Frontal cortex (tissue), 4 donors: ENCODE data around the gene TNS1. TPM values are rescaled to one million over a fixed set of nuclear protein-coding genes. Genes with fewer than 3 reads are reported as not detected.

ENCODE experiments used
- DNase-seq, 2 donors: peaks; one replicate each; pipeline ENCODE4 v3.0.0; 2012; ENCODE audit warnings: low spot score in 2 of 2
- FAIRE-seq: peaks from 2 replicates; lab custom pipeline; 2012; peaks lifted over from hg19 to GRCh38; lab: Jason Lieb, UNC
- total RNA-seq: library from RNA; depleted of rRNA; stranded (reverse); fragments of >200 nt; gene quantifications from one replicate; pipeline ENCODE4 v1.2.3, GENCODE V29; 2014
- donor health status: control.
- donor health status: control.
- donor health status: control.

Gene TNS1
- total RNA-seq, 1 donor from 2014 or later: 3.7 TPM

DNA sequence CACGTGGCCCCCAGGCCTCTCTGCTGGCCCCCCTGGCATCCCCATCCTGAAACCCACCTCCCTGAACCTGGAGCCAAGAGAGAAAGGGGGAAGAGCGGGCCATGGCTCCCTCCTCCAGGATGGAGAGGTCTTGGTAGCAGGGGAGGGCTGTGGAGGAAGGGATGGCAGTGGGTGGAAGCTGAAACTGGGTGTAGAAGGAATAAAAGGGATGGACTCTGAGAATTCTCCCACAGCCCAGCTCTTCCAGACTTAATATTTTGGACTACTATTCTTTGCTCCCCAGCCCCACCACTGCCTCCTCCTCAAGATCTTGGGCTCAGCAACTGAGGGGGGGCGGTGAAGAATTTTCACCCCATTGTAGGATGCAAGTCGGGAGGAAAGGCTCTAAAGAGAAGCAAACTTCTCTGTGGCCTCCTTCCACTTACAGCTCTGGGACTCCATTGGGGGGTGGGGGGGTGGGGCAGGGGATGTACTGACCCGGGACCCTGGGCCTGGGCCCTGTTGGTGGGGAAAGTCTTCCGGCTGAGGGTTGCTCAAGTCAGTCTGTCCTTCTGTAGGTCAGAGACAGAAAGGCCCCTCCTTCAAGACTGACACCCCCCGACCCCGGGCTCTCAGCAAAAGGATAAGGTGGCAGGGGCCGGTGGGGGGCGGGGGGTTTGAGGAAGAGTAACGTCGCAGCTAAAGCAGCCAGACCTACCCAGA lies 501 bp downstream of the TNS1 start:
- no peak for FAIRE-seq
- DNase-seq: no peak

DNA sequence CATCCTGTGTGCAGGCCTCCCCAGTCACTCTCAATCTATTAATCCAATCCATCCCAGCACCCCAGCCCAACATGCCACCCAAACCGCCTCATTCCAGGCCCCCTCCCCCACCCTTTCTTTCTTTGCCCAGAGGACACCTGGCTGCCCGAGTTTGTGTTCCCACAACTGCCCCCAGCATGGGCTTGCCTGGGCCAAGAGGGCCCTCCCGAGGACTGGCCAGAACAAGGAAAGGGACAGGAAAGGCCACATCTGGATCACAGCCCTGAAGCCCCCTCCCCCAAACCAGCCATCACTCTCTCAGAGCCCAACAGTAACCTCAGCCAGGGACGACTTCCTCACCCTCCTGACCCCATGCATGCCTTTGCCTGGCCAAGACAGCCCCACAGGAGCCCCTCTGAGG lies 1.2 kb downstream of the TNS1 start:
- no peak for DNase-seq
- FAIRE-seq: no peak

DNA sequence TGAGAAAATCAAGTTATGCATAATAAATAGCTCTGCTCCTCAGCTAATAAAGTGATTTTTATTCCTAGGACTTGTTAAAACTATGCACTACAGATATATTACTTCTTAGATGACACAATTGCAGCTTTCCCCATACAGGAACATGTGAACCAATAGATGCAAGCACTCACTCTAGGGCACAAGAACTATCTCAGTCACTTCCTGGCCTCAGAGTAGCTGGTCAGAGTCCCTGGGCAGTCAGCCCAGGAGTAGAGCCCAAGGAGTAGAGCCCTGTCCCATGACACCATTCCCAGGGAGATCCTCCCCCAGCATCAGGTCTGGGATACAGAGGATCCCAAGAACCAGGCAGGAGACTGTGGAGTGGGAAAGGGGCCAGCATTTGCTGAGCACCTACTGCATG lies 2.7 kb downstream of the TNS1 start:
- FAIRE-seq: no peak
- no peak for DNase-seq

DNA sequence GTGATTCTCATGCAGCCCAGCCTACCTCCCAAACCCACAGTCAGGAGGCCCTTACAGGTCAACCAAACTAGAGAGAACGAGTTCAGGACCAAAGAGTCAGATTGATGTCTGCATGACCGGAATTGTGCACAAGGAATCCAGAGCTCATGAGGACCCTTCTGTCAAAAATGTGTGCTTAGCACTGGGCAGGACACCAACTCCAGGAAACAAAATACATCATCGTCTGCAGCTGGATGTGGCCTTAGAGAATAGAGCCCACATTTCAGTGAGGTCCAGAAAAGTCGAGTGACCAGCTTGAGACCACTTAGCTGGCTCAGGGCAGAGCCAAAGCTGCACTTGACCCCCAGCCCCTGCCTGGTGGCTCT lies 3.2 kb downstream of the TNS1 start:
- DNase-seq (no peak), FAIRE-seq (no peak)

DNA sequence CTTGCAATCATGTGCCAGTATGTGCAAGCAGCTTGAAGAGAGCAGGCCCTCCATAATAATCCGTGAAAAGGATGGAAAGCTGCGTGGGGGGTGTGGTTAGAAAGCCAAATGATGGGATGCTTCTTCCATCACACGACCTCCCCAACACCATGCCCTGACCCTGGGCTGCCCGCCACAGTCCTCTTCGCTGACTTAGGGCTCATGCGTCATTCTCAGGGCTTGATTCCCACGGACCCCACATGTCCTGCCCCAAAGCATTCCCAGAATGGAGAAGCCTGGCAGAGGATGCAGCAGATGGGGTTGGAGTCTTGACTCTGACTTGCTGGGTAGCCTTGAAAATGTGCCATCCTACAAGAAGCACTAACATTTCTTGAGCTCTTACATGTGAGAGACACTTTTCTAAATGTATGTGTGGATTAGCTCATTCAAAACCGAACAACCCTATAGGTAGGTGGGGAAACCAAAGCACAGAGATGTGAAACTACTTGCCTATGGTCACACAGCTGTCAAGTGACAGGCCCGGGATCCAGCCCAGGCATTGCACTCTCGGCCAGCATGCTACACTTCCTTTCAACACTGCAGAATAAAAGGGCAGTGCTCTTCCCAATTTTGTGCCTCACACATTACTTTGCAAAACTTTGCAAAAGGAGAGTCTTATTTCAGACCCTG lies 3.7 kb downstream of the TNS1 start:
- DNase-seq: no peak
- FAIRE-seq: no peak

DNA sequence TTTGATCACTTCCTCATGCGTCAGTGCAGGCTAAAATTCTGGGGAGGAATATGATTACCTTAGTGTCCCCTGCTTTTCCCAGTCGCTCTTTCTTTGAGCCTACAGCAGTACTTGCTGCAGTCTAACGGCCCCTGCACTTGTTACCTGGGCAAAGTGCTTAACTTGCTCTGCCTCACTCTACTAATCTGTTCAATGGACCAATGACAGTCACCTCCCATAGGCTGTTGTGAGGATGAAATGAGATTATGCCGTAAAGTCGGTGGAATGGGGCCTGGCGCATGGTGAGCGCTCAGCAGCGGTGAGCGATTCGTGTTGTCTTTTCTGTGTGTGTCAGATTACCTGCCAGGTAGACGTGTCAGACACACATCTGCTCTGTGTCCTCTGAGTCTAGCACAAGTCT lies 5.3 kb downstream of the TNS1 start:
- FAIRE-seq (no peak), DNase-seq (no peak)

DNA sequence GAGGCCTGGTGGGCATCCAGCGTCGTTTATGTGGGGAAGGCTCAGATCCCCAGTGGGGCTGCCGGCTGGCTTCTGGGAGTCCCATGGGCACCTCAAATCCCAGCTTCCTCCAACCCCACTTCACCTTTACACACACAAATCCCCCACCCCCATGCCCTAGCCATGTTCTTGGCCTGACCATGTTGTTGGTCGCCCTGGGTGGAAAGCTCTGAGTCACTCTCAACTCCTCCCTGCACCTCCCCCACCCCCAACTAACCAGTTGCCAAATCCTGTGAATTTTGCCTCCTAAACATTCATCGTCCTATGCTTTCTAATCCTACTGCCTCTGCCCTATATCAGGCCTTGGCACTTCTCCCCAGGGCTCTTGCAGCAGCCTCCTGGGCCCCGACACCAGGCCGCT lies 6.4 kb downstream of the TNS1 start:
- FAIRE-seq: no peak
- DNase-seq: no peak

DNA sequence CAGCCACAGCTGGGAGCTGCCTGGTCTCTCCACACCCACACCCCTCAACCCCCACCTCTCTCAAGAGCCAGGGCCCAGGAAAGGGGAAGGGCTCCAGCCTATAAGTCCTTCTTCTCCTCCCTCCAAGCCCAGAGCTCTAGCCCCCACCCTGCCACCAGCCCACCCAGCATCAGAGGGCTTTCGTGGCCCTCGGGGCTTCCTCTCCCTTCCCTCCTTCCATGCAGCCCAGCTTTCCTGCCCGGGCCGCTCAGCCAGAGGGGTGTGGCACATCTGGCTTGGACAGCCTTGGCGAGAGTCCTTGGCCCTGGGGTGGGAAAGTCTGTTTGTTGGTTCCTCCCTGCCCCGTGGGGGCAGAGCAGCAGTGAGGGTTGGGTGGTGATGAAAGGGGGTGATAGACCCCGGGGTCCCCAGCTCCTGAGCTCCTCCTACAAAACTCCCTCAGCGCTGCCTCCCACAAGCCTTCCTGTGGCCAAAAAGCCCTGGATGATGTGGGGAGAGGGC lies 7.0 kb downstream of the TNS1 start:
- DNase-seq: no peak
- FAIRE-seq: no peak

DNA sequence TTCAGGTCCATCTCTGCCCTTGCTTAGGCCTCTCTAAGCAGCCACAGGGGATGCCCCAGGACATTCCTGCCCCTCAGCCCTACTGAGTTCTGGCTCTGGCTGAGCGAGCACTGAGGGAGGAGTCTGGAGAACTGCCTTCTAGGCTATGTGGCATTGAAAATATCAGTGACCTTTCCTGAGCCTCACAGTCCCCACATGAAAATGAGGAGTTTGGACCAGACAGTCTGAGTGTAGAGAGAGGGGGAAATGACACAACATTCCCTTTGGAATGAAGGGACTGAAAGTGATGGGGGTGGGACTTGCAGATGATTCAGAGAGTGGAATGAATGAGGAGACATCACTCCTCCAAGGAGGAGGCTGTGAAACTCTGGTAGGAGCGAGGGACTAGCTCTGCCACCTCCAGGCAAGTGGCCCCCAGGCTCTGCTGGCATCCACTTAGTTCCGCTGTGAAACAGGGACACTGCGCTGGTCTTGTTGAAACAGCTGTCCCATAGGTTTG lies 8.0 kb downstream of the TNS1 start:
- FAIRE-seq (no peak), DNase-seq (no peak)

DNA sequence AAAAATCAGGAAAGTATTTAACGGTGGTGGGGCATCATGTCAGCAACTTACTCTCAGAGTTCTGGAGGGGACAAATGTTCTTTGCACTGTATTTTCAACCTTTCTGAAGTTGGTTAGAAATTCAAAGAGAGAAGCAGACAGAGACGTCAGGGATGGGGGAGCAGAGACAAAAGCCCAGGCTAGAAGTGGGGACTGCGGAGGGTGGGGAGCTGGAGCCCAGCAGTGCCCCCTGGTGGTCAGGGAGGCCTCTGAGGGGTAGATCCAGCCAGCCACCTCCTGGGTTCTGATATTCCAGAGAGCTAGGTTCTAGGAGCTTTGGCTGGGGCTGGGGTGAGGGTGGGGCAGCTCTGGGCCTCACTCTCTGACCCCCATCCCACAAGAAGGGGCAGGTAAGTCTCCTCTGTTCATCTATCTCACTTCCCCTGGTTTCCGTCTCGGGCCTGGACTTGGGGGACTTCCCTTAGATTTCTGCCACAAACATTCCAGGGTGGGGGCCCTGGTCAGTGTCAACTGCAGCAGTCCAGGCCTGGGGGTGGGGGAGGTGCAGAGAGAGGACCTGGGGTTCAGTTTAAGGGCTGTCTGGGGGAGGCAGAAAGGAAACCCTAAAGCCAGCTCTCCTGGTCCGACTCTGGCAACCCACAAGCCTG lies 8.9 kb downstream of the TNS1 start:
- peak in 1 of 2 donors; percentile 70 for DNase-seq
- FAIRE-seq: no peak

DNA sequence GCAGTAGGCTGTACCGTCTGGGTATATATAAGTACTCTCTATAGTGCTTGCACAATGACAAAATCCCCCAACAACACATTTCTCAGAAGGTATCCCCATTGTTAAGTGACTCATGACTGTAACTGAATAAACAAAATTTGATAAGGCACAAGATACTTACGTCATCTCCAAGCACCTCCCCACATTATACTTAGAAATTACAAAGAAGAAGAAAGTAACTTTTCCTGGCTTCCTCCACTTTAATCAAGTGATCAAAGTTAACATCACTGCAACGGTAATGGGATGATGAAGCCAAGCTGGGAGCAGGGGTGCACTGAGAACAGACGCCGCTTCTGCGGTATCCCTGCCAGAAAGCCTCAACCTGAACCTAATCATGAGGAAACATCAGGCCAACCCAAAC lies 9.7 kb downstream of the TNS1 start:
- no peak for FAIRE-seq

DNA sequence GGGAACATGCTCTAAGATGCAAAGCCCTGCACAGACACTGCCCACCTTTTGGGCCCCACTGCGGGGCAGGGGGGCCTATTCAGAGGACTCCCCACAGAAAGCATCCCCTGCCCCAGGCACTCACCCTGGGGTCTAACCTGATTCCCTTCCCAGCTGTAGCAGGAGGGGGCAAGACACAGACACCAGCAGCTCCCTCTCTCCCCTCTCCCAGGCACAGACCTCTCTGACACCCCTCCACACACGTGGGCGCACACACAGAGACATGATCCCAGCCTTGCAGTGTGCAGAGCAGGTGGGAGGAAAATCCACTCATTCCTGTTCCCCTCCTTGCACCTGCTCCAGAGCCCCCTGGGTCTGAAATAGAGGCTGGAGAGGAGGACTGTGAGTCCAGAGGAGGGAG lies 10.7 kb downstream of the TNS1 start:
- no peak for FAIRE-seq
- DNase-seq: no peak

More for the DNA sequence above, 9.7 kb downstream of the TNS1 start:
- DNase-seq: no peak

DNA sequence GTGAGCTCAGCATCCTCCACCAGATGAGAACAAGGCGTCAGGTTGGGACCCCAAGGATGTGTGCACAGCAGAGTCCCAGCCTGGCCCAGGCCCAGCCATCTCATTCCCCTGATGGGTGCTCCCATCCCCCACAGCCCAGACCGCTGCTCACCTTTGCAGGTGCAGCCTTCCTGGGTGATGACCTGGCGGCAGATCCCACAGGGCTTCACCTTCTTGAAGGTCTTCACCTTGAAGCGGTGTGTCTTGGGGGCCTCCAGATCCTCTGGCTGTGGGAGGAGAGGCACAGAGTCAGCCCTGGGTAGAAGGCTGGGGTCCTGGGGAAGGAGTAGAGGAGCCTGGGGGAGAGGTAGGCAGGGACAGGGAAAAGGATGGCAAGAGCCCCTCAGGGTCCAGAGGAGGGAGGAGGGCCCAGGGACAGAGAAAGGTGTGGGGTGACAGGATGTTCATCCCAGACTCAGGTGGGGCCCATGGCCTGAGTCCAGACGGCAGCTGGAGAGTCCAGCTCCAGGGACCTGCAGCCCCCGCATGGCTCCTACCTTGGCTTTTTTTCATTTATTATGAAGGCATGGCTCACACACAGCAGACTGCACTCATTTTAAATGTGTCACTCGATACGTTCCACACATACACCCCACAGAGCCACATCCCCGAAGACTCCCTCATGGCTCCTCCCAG lies 11.9 kb downstream of the TNS1 start:
- no peak for DNase-seq
- no peak for FAIRE-seq

DNA sequence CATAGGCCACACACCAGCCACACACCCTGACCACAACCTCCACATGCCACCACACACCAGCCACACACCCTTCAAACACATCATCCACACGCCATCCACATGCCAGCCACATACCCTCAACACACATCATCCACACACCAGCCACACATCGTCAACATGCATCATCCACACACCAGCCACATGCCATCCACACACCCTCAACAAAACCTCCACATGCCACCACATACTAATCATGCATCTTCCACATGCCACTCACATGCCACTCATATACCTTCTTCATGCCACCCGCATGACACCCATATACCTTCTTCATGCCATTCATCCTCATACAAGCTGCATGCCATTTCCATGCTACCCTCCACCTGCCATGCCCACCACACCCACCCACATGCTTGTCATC lies 12.4 kb downstream of the TNS1 start:
- no peak for FAIRE-seq
- no peak for DNase-seq

DNA sequence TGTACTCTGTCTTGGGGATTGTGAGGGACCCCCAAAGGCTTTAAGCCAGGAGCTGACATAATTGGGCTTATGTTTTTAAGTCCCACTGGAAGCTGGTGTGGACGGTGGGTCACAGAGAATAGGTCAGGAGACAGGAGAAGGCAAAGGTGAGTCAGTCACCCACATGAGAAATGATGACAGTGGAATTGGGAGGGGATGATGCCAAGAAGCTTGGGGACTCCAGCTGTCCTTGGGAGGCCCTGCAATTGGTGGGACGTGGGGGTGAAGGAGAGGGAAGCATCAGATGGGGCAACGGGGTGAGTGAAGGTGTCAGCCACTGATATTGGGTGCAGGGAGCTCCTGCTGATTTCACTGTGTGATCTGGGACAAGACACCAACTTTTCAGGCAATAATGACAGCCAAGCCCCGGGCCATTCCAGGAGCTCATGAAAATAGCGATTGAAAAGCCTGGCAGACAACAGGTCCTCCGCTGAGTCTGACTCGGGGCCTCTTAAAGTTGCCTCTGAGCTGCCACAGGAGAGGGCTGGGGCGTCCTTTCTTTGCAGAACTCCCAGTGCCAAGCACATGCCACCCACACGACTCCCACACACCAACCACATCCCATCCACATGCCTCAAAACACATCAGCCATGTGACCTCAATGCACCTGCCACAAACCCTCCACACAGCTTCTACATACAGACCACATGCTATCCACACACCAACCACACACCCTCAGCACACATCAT lies 13.4 kb downstream of the TNS1 start:
- FAIRE-seq: no peak

DNA sequence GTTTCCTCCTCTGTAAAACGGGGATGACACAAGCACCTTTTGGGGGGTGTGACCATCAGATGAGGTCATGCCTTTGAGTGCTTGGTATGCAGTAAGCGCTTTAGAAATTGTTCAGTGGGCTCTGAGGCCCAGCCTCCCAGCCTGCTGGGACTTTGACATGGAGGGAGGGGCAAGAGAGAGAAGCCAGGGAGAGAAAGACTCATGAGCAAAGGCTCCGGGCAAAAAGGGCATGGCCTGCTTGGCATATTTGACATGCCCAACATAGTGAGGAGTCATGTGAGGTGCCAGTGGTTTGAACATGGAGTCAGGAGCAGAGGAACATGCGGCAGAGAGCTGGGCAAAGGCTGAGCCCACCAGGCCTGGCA lies 14.0 kb downstream of the TNS1 start:
- FAIRE-seq (no peak), DNase-seq (no peak)

More for the DNA sequence above, 13.4 kb downstream of the TNS1 start:
- no peak for DNase-seq

DNA sequence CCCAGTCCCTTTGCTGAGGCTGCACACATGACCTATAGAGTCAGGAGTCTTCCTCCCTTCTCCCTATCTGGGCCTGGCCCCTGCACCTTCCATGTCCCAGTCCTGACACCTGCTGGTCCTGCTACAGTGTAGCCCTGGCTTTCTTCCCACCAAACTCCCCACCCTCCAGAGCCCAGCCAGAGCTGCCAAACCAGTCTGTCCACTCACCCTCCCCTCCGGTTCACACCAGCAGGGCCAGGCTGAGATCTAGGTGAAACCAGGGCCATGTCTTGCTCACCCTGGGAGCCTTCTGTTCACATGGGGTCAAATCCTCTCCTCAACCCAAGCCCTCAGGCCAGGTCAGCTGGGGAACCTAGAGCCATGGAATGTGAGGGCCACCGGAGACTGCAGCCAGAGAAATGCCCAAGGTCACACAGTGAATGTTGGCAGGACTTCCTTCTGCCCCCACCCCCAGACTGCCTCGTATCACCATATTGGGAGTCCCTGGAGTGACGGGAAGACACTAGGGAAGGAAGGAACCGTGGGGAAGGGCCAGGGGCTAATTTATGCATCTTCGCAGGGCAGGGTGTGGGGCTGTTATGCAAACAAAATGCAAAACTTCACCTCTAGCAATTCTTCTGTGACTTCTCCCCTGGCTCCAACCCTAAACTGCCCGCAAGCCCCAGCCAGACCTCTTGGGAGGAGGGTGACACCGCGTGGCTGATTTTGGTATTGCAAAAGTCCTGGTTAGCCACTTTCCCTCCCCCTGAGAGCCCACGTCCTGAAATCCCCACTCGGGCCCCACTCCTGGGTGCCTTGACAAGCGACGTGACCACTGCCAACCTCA lies 14.6 kb downstream of the TNS1 start:
- FAIRE-seq: no peak
- DNase-seq: peak; percentile 67 to 81

DNA sequence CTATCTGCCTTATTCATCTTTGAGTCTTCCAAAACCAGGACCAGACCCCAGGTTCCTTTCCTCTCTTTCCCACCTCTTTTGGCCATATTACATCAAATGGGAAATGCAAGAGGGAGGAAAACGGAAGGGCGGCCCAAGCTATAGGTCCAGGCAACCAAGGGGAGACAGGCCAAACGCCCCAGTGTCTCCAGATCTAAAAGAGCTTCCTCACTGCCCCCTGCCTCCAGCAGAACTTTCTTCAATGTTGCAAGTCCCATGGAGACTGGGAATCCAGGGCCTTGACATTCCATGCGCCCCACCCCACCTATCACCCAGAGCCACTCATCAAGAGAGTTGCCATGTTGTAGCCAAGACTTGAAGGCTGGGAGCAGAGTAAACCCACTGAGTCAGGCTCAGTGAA lies 15.4 kb downstream of the TNS1 start:
- FAIRE-seq: no peak

More for the DNA sequence above, 15.4 kb downstream of the TNS1 start:
- DNase-seq: no peak
